ENCODE data around the gene PLEKHA6. TPM values are rescaled to one million over a fixed set of nuclear protein-coding genes. Genes with fewer than 3 reads are reported as not detected.

The PLEKHA6 gene
- total and polyA plus RNA-seq, 2 experiments from 2014 or later, result 2.8 to 6.2 TPM

DNA sequence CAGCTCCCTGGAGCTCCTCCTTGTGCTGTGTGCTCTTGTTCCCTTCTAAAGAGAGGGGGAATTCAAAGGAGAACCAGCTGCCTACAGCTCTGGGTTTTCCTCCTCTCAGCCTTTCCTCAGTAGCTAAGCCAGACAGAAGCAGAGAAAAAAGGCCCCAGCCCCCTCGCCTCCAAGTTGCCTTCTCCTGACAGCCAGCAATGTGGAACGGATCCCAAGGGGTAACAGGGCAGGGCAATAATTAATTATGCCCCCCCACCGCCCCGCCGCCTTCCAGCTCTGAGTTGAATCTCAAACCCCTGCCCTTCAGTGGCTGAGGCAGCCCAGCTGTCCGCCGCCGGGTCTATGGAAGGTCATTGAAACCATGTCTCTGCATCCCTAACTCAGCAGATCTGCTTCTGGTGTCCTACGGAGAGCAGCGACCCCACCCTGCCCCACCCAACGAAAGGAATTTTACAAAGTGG lies 76.9 kb downstream of the PLEKHA6 start (continued):
- TF ChIP-seq, protein P1, sequence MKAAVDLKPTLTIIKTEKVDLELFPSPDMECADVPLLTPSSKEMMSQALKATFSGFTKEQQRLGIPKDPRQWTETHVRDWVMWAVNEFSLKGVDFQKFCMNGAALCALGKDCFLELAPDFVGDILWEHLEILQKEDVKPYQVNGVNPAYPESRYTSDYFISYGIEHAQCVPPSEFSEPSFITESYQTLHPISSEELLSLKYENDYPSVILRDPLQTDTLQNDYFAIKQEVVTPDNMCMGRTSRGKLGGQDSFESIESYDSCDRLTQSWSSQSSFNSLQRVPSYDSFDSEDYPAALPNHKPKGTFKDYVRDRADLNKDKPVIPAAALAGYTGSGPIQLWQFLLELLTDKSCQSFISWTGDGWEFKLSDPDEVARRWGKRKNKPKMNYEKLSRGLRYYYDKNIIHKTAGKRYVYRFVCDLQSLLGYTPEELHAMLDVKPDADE (IDR thresholded peaks at IDR 0.05), result no peak
- no peak for TF ChIP-seq ZNF114 (CRISPR knock-in tag; IDR thresholded peaks at IDR 0.05)
- TF ChIP-seq, protein P2, sequence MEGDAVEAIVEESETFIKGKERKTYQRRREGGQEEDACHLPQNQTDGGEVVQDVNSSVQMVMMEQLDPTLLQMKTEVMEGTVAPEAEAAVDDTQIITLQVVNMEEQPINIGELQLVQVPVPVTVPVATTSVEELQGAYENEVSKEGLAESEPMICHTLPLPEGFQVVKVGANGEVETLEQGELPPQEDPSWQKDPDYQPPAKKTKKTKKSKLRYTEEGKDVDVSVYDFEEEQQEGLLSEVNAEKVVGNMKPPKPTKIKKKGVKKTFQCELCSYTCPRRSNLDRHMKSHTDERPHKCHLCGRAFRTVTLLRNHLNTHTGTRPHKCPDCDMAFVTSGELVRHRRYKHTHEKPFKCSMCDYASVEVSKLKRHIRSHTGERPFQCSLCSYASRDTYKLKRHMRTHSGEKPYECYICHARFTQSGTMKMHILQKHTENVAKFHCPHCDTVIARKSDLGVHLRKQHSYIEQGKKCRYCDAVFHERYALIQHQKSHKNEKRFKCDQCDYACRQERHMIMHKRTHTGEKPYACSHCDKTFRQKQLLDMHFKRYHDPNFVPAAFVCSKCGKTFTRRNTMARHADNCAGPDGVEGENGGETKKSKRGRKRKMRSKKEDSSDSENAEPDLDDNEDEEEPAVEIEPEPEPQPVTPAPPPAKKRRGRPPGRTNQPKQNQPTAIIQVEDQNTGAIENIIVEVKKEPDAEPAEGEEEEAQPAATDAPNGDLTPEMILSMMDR (conservative IDR thresholded peaks at IDR 0.05; ENCODE audit: low read depth in 2 of 2), result no peak
- no peak for TF ChIP-seq NANOG (IDR thresholded peaks at IDR 0.05; ENCODE audit: borderline replicate concordance)
- no peak for TF ChIP-seq REST (IDR thresholded peaks at IDR 0.05; ENCODE audit: unreplicated experiment)

DNA sequence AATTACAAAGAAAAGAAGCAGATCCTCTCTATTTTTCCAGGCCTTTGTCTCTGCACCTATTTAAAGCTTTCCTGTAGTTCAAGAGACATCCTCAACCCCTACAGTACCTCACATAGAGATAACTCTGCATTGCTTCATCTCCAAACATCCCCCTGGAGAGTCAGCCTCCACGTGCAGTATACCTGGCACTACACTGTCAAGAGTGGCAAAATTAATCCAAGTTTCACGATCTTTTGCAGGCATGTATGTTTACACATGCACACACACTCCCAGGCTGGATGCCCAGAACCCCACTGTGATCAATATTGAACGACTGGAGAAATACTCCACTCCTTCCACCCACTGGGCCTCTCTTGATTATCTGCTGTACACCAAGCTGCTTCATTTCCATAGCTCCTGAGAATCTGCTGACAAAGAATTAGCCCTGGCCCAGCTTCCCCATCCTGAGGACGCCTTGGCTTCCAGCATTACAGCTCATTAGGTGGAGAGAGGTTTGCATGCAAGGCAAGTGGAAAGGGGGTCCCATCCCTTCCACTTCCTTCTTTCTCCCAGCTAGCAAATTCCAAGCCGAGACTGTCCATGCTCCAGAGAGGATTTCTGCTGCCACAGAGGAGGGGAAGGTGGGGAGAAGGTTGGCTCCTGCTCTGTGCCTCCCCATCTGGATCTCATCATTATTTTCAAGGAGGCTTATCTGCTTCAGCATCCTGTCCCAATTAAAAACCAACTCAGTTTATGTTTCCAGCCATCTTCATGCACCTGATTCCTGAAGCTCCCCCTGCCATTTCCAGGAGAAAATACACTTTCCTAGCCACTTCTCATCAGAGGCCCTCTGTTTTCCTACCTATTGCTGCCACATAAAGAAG lies 79.4 kb downstream of the PLEKHA6 start:
- DNase-seq (ENCODE audit: low spot score) (no peak), ATAC-seq (no peak)
- peaks cover 4% of the 10 kb centered on the region; the same call in 2 of the 3 replicates for H3K9me3 Mint-ChIP-seq
- no peak for TF ChIP-seq CREB1 (CRISPR knock-in tag; IDR thresholded peaks at IDR 0.05; ENCODE audit: low read depth)
- TF ChIP-seq, protein P2 (conservative IDR thresholded peaks at IDR 0.05; ENCODE audit: low read depth in 2 of 2), result 0 out of 4 replicates have a peak, but pooled peaks of 1 of the 2 experiments have one; percentile 8
- Histone ChIP-seq H3K36me3 (ENCODE audit: insufficient read depth) (no peaks in the 10 kb centered on the region), H3K4me1 (ENCODE audit: insufficient read depth) (0 out of 2 replicates have a peak, but pooled peaks cover 2% of the 10 kb centered on the region), H3K4me3 (no peak overlapping the region), H2AFZ (no peak overlapping the region), H3K9me2 (ENCODE audit: insufficient read depth) (no peaks in the 10 kb centered on the region), H3K27ac (ENCODE audit: low read depth) (no peak overlapping the region), H3F3A (replicated peaks; ENCODE audit: low read depth) (no peaks in the 10 kb centered on the region), H3K4me2 (no peak overlapping the region), H3K27me3 (ENCODE audit: insufficient read depth) (no peaks in the 10 kb centered on the region), H3K79me2 (replicated peaks; ENCODE audit: insufficient read depth) (no peaks in the 10 kb centered on the region), H4K20me1 (replicated peaks; ENCODE audit: insufficient read depth) (no peaks in the 10 kb centered on the region)
- H3K36me3 Mint-ChIP-seq (ENCODE audit: low read depth), result peaks cover 20% of the 10 kb centered on the region
- no peak overlapping the region; the same call in 2 of the 3 replicates for H3K4me3 Mint-ChIP-seq
- peaks cover 6% of the 10 kb centered on the region for H3K27me3 Mint-ChIP-seq (ENCODE audit: insufficient read depth, low read depth, poor library complexity)
- H3K4me1 Mint-ChIP-seq, result peaks cover 25% of the 10 kb centered on the region
- no peak overlapping the region for H3K27ac Mint-ChIP-seq

Data from GM23338 (cell line).